Measurements from ENCODE around the gene SRPK2. TPM values are rescaled to one million over a fixed set of nuclear protein-coding genes. Genes with fewer than 3 reads are reported as not detected.

SRPK2 gene
- total and polyA plus RNA-seq, 2 of the 13 experiments (the other 11 are each of a cell fraction or from before 2014, with no cell fraction given): 10.1 to 22.3 TPM

DNA sequence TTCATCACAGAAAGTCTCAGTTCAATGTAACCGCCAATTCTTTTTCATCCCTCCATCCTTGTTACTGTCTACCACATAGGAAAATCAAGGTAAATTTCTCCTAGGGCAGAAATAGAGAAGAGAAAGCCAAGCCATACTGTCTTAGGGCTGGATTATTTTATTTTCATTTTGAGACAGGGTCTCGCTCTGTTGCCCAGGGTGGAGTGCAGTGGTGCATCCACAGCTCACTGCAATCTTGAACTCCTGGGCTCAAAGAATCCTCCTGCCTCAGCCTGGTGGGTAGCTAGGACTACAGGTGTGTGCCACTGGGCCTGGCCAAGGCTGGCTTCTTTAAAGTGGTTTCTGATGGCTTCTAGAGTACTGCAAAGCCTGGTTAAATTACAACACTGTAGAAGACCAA is 181.7 kb downstream of the SRPK2 start:
- no peak for FAIRE-seq
- Histone ChIP-seq H3K4me3 (replicated peaks in 1 of 3; ENCODE audit: insufficient read depth in 1 of 3, low read depth in 2 of 3, low read length in 3 of 3) (no peak overlapping the region), H3K79me2 (ENCODE audit: insufficient read depth, low read length) (peaks cover 11% of the 10 kb centered on the region), H3K9ac (ENCODE audit: insufficient read depth, low read depth, low read length) (no peak overlapping the region), H3K36me3 (replicated peaks in 1 of 2; ENCODE audit: control insufficient read depth in 1 of 2, insufficient read depth in 2 of 2, low read length in 2 of 2) (no peaks in the 10 kb centered on the region; a peak in 1 of 5 replicates), H3K27ac (ENCODE audit: extremely low read length, insufficient read depth, low read length) (no peak overlapping the region), H4K20me1 (ENCODE audit: insufficient read depth, low read length) (no peaks in the 10 kb centered on the region), H3K9me3 (ENCODE audit: low read length) (no peaks in the 10 kb centered on the region), H3K27me3 (ENCODE audit: control insufficient read depth in 1 of 2, insufficient read depth in 2 of 2, low read length in 2 of 2) (no peaks in the 10 kb centered on the region), H3K4me1 (ENCODE audit: insufficient read depth, low read length) (0 out of 2 replicates have a peak, but pooled peaks cover under 1% of the 10 kb centered on the region), H2AFZ (ENCODE audit: low read length) (no peak overlapping the region), H3K4me2 (ENCODE audit: low read depth, low read length) (no peak overlapping the region)
- no peak for DNase-seq (ENCODE audit: low spot score)
- TF ChIP-seq SAP130 (CRISPR knock-in tag; IDR thresholded peaks at IDR 0.05; ENCODE audit: low read depth): no peak
- TF ChIP-seq, protein P1, sequence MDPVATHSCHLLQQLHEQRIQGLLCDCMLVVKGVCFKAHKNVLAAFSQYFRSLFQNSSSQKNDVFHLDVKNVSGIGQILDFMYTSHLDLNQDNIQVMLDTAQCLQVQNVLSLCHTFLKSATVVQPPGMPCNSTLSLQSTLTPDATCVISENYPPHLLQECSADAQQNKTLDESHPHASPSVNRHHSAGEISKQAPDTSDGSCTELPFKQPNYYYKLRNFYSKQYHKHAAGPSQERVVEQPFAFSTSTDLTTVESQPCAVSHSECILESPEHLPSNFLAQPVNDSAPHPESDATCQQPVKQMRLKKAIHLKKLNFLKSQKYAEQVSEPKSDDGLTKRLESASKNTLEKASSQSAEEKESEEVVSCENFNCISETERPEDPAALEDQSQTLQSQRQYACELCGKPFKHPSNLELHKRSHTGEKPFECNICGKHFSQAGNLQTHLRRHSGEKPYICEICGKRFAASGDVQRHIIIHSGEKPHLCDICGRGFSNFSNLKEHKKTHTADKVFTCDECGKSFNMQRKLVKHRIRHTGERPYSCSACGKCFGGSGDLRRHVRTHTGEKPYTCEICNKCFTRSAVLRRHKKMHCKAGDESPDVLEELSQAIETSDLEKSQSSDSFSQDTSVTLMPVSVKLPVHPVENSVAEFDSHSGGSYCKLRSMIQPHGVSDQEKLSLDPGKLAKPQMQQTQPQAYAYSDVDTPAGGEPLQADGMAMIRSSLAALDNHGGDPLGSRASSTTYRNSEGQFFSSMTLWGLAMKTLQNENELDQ (CRISPR knock-in tag; IDR thresholded peaks at IDR 0.05; ENCODE audit: borderline replicate concordance): no peak
- no peak for TF ChIP-seq FIP1L1 (IDR thresholded peaks at IDR 0.05; ENCODE audit: borderline replicate concordance, insufficient read depth, low read depth, low read length)
- no peak for TF ChIP-seq ZBTB3 (CRISPR knock-in tag; IDR thresholded peaks at IDR 0.05; ENCODE audit: borderline replicate concordance, low read depth)
- TF ChIP-seq, protein P2, sequence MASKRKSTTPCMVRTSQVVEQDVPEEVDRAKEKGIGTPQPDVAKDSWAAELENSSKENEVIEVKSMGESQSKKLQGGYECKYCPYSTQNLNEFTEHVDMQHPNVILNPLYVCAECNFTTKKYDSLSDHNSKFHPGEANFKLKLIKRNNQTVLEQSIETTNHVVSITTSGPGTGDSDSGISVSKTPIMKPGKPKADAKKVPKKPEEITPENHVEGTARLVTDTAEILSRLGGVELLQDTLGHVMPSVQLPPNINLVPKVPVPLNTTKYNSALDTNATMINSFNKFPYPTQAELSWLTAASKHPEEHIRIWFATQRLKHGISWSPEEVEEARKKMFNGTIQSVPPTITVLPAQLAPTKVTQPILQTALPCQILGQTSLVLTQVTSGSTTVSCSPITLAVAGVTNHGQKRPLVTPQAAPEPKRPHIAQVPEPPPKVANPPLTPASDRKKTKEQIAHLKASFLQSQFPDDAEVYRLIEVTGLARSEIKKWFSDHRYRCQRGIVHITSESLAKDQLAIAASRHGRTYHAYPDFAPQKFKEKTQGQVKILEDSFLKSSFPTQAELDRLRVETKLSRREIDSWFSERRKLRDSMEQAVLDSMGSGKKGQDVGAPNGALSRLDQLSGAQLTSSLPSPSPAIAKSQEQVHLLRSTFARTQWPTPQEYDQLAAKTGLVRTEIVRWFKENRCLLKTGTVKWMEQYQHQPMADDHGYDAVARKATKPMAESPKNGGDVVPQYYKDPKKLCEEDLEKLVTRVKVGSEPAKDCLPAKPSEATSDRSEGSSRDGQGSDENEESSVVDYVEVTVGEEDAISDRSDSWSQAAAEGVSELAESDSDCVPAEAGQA (IDR thresholded peaks at IDR 0.05; ENCODE audit: low read depth): no peak
- TF ChIP-seq, protein P2 (CRISPR knock-in tag; IDR thresholded peaks at IDR 0.05; ENCODE audit: borderline replicate concordance): no peak
- WGBS (ENCODE audit: low lambda C conversion rate): 100% methylated on average over 2 of the region's 2 CpGs
- no TSS peak for BruUV-seq (replicated peaks)
- in situ Hi-C loops (cut with HindIII; ENCODE audit: extremely low pct_ligation_motif_present, low pct_unique_long_range_greater_than_20kb): no loop called here
- ChIA-PET CTCF (ENCODE audit: low intra/inter-chr PET ratio, low total read pairs) (no interaction called here), POLR2A (no interaction called here)
- intact Hi-C loops (cut with micrococcal nuclease; ENCODE audit: unreplicated experiment): no loop called here
- no peak for ATAC-seq

Measured in HepG2 (cell line).